Measurements from ENCODE around the gene PPP3CB. TPM values are rescaled to one million over a fixed set of nuclear protein-coding genes. Genes with fewer than 3 reads are reported as not detected.

The PPP3CB gene
- total RNA-seq (2014; rRNA removed; shearing (Covaris generic)) = 32.1 and 41.3 TPM in 2 replicates

- Histone ChIP-seq H3K27ac (peak within 1 kb of the TSS; percentile 94), H3K9me3 (replicated peaks) (no peaks in the 10 kb centered on the region), H3K36me3 (peaks cover 9% of the 10 kb centered on the region), H3K4me1 (peaks cover 6% of the 10 kb centered on the region), H3K4me3 (peak within 1 kb of the TSS; percentile 98), H3K27me3 (no peaks in the 10 kb centered on the region)
- DNase-seq = peak; percentile 95 to 98
These were observed at the start of gene PPP3CB for GRCh38 chr10:73495884-73496674. Gene PPP3CB (minus strand): TSS chr10:73496024. CDS start chr10:73495889, 135 bp downstream.

GRCh38 chr10:73545357-73545756, 49.5 kb upstream of the PPP3CB start:
- no peak overlapping the region for H3K4me3 ChIP-seq
- H3K9me3 ChIP-seq (replicated peaks) = no peaks in the 10 kb centered on the region
- H3K27me3 ChIP-seq = no peaks in the 10 kb centered on the region
- H3K4me1 ChIP-seq = no peaks in the 10 kb centered on the region
- H3K36me3 ChIP-seq = peaks cover 2% of the 10 kb centered on the region; the same call in 1 of the 2 replicates
- DNase-seq = no peak
- no peak overlapping the region for H3K27ac ChIP-seq

- DNase-seq = no peak
- no peak overlapping the region for H3K4me3 ChIP-seq
- no peaks in the 10 kb centered on the region; the same call in 1 of the 2 replicates for H3K36me3 ChIP-seq
- H3K9me3 ChIP-seq (replicated peaks) = no peaks in the 10 kb centered on the region
- H3K4me1 ChIP-seq = no peaks in the 10 kb centered on the region
- H3K27ac ChIP-seq = no peak overlapping the region
- no peaks in the 10 kb centered on the region for H3K27me3 ChIP-seq
These were observed 41.9 kb upstream of the PPP3CB start for GRCh38 chr10:73537709-73538108.

- no peak for DNase-seq
- Histone ChIP-seq H3K27ac (no peak overlapping the region), H3K4me1 (no peaks in the 10 kb centered on the region), H3K27me3 (no peaks in the 10 kb centered on the region), H3K4me3 (no peak overlapping the region), H3K9me3 (replicated peaks) (no peaks in the 10 kb centered on the region), H3K36me3 (no peaks in the 10 kb centered on the region; the same call in 1 of the 2 replicates)
These were observed 41.5 kb upstream of the PPP3CB start for GRCh38 chr10:73537288-73537687.

- DNase-seq = no peak
- H3K36me3 ChIP-seq = peaks cover 3% of the 10 kb centered on the region
- no peaks in the 10 kb centered on the region for H3K27me3 ChIP-seq
- H3K4me1 ChIP-seq = no peaks in the 10 kb centered on the region
- no peak overlapping the region for H3K27ac ChIP-seq
- no peaks in the 10 kb centered on the region for H3K9me3 ChIP-seq (replicated peaks)
- no peak overlapping the region for H3K4me3 ChIP-seq
These were observed 39.0 kb upstream of the PPP3CB start for GRCh38 chr10:73534857-73535256.

- Histone ChIP-seq H3K4me3 (no peak overlapping the region), H3K9me3 (replicated peaks) (no peaks in the 10 kb centered on the region), H3K4me1 (no peaks in the 10 kb centered on the region), H3K27me3 (no peaks in the 10 kb centered on the region), H3K27ac (no peak overlapping the region), H3K36me3 (peaks cover 3% of the 10 kb centered on the region)
- DNase-seq = peak; percentile 73 to 88
These were observed 33.4 kb upstream of the PPP3CB start for GRCh38 chr10:73529089-73529832.

- H3K27ac ChIP-seq = no peak overlapping the region
- peaks cover 10% of the 10 kb centered on the region; the same call in 1 of the 2 replicates for H3K36me3 ChIP-seq
- H3K4me3 ChIP-seq = no peak overlapping the region
- DNase-seq = no peak
- H3K4me1 ChIP-seq = peaks cover 10% of the 10 kb centered on the region
- H3K27me3 ChIP-seq = no peaks in the 10 kb centered on the region
- H3K9me3 ChIP-seq (replicated peaks) = no peaks in the 10 kb centered on the region
These were observed 26.4 kb upstream of the PPP3CB start for GRCh38 chr10:73522263-73522662.

GRCh38 chr10:73519336-73519735, 23.5 kb upstream of the PPP3CB start:
- Histone ChIP-seq H3K4me3 (no peak overlapping the region), H3K9me3 (replicated peaks) (no peaks in the 10 kb centered on the region), H3K27me3 (no peaks in the 10 kb centered on the region), H3K36me3 (peaks cover 10% of the 10 kb centered on the region; the same call in 1 of the 2 replicates), H3K4me1 (peaks cover 14% of the 10 kb centered on the region), H3K27ac (no peak overlapping the region)
- no peak for DNase-seq

- DNase-seq = peak; percentile 32 to 39
- Histone ChIP-seq H3K36me3 (peaks cover 5% of the 10 kb centered on the region; the same call in 1 of the 2 replicates), H3K4me3 (no peak overlapping the region), H3K4me1 (peaks cover 14% of the 10 kb centered on the region), H3K27me3 (no peaks in the 10 kb centered on the region), H3K27ac (peak overlapping the region; percentile 39), H3K9me3 (replicated peaks) (no peaks in the 10 kb centered on the region)
These were observed 21.5 kb upstream of the PPP3CB start for GRCh38 chr10:73517166-73517888.

- H3K27ac ChIP-seq = no peak overlapping the region
- H3K4me3 ChIP-seq = no peak overlapping the region
- no peaks in the 10 kb centered on the region for H3K9me3 ChIP-seq (replicated peaks)
- no peaks in the 10 kb centered on the region for H3K27me3 ChIP-seq
- peaks cover 4% of the 10 kb centered on the region for H3K4me1 ChIP-seq
- no peaks in the 10 kb centered on the region; the same call in 1 of the 2 replicates for H3K36me3 ChIP-seq
- DNase-seq = no peak
These were observed 16.5 kb upstream of the PPP3CB start for GRCh38 chr10:73512207-73512743.

GRCh38 chr10:73509695-73510094, 13.9 kb upstream of the PPP3CB start:
- Histone ChIP-seq H3K9me3 (replicated peaks) (no peaks in the 10 kb centered on the region), H3K27me3 (no peaks in the 10 kb centered on the region), H3K4me1 (no peaks in the 10 kb centered on the region), H3K36me3 (no peaks in the 10 kb centered on the region), H3K4me3 (no peak overlapping the region), H3K27ac (no peak overlapping the region)
- no peak for DNase-seq

GRCh38 chr10:73506491-73506890, 10.7 kb upstream of the PPP3CB start:
- DNase-seq = no peak

GRCh38 chr10:73506074-73506473, 10.2 kb upstream of the PPP3CB start:
- no peak for DNase-seq
- no peaks in the 10 kb centered on the region for H3K27me3 ChIP-seq
- H3K27ac ChIP-seq = no peak overlapping the region
- H3K36me3 ChIP-seq = peaks cover 5% of the 10 kb centered on the region; the same call in 1 of the 2 replicates
- H3K9me3 ChIP-seq (replicated peaks) = no peaks in the 10 kb centered on the region
- H3K4me3 ChIP-seq = no peak overlapping the region
- no peaks in the 10 kb centered on the region for H3K4me1 ChIP-seq

More at GRCh38 chr10:73506491-73506890, 10.7 kb upstream of the PPP3CB start:
- H3K9me3 ChIP-seq (replicated peaks) = no peaks in the 10 kb centered on the region
- no peaks in the 10 kb centered on the region for H3K27me3 ChIP-seq
- no peak overlapping the region for H3K27ac ChIP-seq
- H3K4me1 ChIP-seq = no peaks in the 10 kb centered on the region
- H3K36me3 ChIP-seq = peaks cover 5% of the 10 kb centered on the region; the same call in 1 of the 2 replicates
- H3K4me3 ChIP-seq = no peak overlapping the region

GRCh38 chr10:73503037-73503436, 7.2 kb upstream of the PPP3CB start:
- no peak overlapping the region for H3K4me3 ChIP-seq
- no peak for DNase-seq
- peaks cover 10% of the 10 kb centered on the region; the same call in 1 of the 2 replicates for H3K36me3 ChIP-seq
- H3K27me3 ChIP-seq = no peaks in the 10 kb centered on the region
- no peak overlapping the region for H3K27ac ChIP-seq
- H3K9me3 ChIP-seq (replicated peaks) = no peaks in the 10 kb centered on the region
- H3K4me1 ChIP-seq = no peaks in the 10 kb centered on the region
